Epithelial cell of esophagus (primary cell): ENCODE data around the gene SEC22B.
"Not testable (repeated sequence)": the region's sequence is repeated elsewhere in the genome, so short reads cannot be mapped to it uniquely, and the experiment has no call there.

Source experiments
- DNase-seq: peaks from one replicate; pipeline ENCODE4 v3.0.0; 2010; ENCODE audit warnings: low read depth
- H3K4me3 ChIP-seq: 2 replicates; pipeline ENCODE4 v1.5.1; 2011; ENCODE audit warnings: mild to moderate bottlenecking, low read length, control low read depth
- CTCF ChIP-seq: IDR thresholded peaks from 2 replicates; pipeline ENCODE4 v1.5.1; 2011; ENCODE audit warnings: low read depth, mild to moderate bottlenecking, low read length, control low read depth, inconsistent platforms; ENCODE audit not compliant: insufficient read depth; ENCODE audit errors: missing control alignments

Gene SEC22B

GRCh38 chr1:120158495-120158894 is 17.8 kb downstream of the SEC22B start:
- not testable (repeated sequence) for DNase-seq, H3K4me3 ChIP-seq

GRCh38 chr1:120158086-120158485 is 18.2 kb downstream of the SEC22B start:
- DNase-seq, H3K4me3 ChIP-seq: not testable (repeated sequence)

DNA sequence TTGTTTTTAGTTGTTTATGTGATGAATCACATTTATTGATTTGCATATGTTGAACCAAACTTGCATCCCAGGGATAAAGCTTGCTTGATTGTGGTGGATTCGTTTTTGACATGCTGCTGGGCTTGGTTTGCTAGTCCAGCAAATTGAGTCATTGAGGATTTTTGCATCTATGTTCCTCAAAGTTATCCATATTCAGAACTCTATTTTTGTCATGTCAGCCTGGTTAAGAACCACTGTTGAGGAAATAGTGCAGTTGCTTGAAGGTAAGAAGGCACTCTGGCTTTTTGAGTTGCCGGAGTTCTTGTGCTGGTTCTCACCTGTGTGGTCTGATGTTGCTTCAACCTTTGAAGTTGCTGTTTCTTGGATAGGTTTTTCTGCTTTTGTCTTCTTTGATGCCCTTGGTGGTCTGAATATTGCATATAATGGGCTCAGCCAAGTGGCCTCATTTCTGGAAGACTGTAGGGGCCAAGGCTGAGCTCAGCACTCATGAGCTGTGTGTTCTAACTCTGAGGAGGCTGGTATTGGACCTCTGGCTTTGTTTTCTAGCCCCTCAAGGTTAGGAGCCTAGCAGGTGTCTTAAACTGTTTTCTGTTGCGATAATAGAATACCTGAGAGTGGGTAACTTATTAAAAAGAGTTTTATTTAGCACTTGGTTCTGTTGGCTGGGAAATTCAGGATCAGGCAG is 26.0 kb downstream of the SEC22B start:
- not testable (repeated sequence) for DNase-seq, H3K4me3 ChIP-seq

GRCh38 chr1:120149420-120150059 is 26.8 kb downstream of the SEC22B start:
- DNase-seq, H3K4me3 ChIP-seq: not testable (repeated sequence)

DNA sequence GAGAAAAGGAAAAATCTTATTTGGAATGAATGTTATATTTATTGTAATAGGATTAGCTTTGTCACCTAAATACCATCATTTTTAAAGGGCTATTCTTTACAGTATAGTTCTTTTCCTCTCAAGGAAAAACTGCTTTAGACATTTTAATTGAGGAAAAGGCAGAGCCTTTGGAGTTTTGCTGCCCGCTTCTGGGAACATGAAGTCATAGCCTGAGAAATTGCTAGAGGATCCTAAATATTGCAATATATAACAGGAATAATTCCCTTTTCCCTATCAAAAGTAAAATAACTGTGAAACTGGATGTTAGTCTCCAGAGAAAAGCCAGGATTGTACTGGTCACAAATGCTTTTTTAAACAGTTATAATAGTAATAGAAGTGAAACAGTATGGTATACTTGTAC is 30.5 kb downstream of the SEC22B start:
- not testable (repeated sequence) for DNase-seq, H3K4me3 ChIP-seq
- TF ChIP-seq CTCF = peak; percentile 32

DNA sequence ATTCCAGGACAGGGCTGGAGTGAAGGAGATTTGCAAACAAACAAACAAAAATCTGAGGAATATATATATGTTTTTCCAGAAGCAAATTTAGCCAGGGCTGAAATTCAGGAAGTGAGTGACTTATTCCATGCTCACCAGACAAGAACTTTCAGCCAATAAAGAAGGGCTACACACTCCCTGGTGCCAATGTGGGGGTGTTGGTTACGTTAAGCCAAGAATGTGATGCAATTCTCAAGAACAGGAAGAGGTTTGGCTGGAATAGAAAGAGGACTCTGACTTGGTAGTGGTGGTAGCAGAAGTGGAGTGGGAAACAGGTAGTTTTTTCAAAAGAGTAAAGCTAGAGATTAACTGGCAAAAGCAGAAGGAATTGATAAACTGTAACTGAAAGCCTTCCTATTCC is 31.7 kb downstream of the SEC22B start:
- not testable (repeated sequence) for H3K4me3 ChIP-seq, DNase-seq

DNA sequence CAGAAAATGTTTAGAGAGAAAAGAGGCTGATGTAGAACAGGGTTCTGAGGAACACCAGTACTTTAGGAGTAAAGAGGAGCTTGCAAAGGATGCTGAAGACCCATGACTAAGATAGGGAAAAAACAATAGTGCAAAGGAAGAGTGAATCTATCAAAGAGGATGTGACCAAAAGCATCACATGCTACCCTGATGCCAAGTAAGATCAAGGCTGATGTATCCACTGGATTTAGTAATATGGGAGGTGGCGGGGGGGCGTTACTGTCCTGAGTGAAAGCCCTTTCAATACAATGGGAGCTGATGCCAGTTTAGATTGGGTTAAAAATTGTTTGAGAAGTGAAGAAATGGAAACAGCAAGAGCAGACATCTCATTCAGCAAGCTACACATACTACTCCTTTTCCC is 32.2 kb downstream of the SEC22B start:
- H3K4me3 ChIP-seq, DNase-seq: not testable (repeated sequence)

DNA sequence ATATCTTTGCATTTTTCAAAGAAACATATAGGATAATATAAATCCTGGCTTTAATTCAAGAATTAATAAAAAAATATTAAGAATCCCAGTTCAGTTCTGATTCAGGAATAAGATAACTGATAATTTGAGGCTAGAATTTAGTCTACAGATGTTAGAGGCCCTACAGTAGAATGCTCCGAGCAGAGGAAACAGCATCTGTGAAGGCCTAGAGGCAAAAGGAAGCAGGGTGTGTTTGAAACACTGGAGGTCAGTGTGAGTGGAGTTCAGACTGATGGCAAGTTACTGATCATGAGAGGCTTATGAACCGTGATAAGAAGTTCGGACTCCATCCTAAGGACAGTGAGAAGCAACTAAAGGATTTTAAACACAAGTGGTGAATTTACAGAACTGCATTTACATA is 33.0 kb downstream of the SEC22B start:
- DNase-seq, H3K4me3 ChIP-seq: not testable (repeated sequence)

DNA sequence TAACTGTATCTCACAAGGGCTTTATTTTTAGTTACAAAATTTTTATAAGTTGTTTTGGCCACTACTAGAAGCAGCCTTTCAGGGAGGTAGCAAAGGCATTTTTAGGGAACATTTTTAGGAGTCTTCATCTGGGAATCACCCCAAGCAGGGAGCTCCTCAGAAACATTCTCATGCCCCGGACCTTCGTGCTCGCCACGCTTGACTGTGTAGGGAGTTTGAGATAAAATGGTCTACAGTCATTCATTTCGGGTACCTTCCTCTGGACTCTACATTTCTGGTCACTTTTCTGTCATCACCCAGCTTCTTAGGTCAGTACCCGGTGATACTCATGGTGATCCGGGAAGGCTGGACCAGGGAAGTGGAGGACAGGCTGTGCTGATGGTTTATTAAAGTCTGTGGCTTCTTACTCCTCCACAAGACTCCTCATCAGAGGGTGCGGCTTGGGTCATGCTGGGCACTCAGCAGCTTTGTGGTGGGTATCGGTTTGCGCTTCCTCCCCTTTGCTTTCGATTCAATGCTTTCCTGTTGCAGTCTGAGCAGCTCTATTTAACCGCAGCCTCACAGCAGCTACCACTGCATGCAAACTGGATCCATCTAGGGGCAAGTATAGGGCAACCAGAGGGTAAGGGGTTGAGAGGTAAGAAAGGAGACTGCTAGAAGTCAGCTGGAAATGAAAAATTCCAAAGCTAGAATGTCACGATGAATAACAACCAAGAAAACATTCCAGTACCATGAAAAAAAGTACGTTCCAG is 33.6 kb downstream of the SEC22B start:
- not testable (repeated sequence) for H3K4me3 ChIP-seq, DNase-seq

DNA sequence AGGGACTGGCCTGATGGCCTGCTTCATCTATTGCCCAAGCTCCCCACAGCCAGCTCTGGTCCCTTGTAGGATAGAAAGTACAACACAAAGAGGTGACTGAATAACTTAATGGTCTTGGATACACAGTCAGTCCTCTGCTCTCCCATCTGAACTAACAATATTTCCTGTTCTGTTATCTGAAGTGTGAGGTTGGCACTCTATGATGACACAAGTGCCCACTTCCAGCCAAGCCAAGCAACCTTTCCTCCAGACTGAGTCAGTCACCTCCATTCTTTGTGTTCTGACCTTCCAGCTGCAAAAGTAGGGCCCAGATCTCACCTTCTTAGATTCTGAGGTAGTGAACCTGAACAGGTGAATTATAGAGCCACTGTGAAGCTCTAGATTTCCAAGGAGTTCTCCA is 34.5 kb downstream of the SEC22B start:
- DNase-seq = not testable (repeated sequence)

DNA sequence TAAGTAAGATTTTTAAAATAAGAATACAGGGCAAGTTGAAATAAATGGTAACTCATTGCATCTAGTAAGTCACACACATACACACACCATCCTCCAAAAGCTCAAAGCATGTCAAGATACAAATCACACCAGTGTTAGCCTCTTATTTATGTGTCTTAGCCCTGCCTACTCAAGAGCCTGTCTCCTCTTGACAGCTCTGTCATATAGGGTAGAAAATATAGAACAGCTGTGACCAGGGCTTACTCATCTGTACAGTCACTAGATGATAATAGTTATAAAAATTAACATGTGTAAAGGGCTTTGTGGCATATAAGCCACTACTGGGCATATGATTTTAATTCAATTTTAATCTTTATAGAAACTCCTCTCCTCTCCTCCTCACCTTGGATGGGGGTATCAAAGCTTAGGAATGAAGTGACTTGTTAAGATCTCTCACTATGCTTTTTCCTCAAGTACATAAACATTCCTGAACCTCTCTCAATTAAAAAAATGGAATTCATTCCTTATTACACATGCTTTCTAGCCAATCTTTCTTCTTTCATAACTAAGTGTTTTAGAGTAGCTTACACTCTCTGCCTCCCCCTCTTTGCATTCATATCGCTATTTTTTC is 35.6 kb downstream of the SEC22B start:
- not testable (repeated sequence) for DNase-seq, H3K4me3 ChIP-seq

More for the DNA sequence above, 34.5 kb downstream of the SEC22B start:
- H3K4me3 ChIP-seq = not testable (repeated sequence)

DNA sequence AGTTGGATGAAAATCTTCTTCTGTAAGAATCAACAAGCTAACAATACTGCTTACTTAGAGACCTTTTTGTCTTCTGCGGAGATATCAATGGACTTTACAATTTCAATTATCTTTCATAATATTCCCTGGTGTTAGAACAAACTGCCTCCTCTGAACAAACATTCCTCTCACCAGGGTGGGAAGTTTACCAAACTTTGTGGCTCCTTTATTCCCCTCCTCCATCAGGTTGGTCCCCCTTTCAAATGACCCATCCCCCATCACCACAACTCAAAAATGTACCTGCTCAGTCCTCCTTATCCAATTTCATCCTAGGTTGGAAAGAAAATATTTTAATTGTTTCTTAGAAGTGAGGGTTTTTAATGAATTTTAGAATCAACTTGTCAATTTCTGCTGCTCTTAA is 40.2 kb downstream of the SEC22B start:
- not testable (repeated sequence) for DNase-seq, H3K4me3 ChIP-seq

- DNase-seq, H3K4me3 ChIP-seq: not testable (repeated sequence)
These were observed 42.4 kb downstream of the SEC22B start for GRCh38 chr1:120133928-120134325.
